ENCODE data around the gene PALLD.
"Not testable (repeated sequence)": the region's sequence is repeated elsewhere in the genome, so short reads cannot be mapped to it uniquely, and the experiment has no call there.

DNA sequence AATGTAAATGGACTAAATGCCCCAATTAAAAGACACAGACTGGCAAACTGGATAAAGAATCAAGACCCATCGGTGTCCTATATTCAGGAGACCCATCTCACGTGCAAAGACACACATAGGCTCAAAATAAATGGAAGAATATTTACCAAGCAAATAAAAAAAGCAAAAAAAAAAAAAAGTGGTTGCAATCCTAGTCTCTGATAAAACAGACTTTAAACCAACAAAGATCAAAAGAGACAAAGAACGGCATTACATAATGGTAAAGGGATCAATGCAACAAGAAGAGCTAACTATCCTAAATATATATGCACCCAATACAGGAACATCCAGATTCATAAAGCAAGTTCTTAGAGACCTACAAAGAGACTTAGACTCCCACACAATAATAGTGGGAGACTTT is 440.6 kb downstream of the PALLD start:
- TF ChIP-seq EZH2 (IDR thresholded peaks at IDR 0.05; ENCODE audit: insufficient read depth, poor library complexity, severe bottlenecking); EZH2phosphoT487 (IDR thresholded peaks at IDR 0.05; ENCODE audit: insufficient read depth, low read depth): not testable (repeated sequence)

Data from GM23248 (cell line).